8988T (cell line): Measurements from ENCODE around the gene LYZL1.
"Not testable (repeated sequence)": the region's sequence is repeated elsewhere in the genome, so short reads cannot be mapped to it uniquely, and the experiment has no call there.

Experiments used
- DNase-seq: peaks from one replicate; pipeline ENCODE4 v3.0.0; 2011

Gene LYZL1

DNA sequence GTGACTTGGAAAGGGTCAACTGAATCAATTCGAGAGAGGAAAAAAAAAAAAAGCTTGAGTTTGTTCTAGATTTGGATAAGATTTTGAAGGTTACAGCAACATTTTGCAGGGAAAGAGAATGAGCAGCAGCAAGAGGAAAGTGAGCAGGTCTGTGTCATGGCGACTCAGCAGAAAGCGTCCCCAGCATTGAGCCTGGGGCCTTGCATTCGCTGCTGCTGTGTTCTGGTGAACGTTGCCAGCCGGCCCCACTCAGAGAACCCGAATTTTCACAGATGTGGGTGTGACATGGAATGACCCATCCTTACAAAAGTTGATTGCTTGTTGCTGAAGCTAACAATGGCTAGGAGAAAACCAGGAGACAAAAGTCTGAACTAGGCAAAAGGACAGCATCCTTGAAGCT is 21.6 kb downstream of the LYZL1 start:
- DNase-seq: not testable (repeated sequence)

- no peak for DNase-seq
Measured at GRCh38 chr10:29313071-29313470, 24.2 kb downstream of the LYZL1 start.

DNA sequence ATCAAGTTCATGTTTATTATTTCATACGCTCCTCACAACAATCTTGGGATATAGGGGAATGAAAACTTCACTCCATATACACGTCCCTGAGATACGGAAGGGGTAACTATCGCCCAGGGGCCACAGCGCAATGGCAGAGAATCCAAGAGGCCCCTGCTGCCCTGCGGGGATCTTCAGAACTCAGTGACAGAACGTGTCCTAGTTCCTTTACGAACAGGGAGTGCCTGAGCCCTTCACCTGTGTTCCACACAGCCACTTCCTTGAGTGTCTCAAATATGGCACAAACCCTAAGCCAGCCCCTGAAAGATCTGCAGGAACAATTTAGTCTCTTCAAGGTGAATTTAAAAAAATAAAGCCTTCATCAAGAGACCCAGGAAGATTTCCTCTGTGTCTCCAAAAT is 25.9 kb downstream of the LYZL1 start:
- no peak for DNase-seq

DNA sequence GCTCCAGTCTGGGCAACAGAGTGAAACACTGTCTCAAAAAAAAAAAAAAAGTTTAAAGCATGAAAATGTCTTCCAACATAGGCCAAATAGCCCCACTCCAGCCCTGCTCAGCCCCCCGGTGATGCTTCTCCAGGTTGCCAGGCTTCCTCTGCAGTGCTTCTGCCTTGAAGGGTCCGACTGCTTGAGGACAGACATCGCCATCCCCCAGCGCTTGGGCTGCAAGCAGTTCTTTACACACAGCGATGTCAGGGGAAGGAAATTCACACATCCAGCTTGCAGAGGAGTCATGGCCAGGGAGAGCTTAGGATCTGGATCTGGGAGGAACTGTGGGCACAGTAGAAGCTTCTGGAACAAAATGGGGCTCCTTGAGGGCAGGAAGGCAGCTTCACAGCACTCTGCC is 26.9 kb downstream of the LYZL1 start:
- DNase-seq: no peak

GRCh38 chr10:29316308-29317026 is 27.6 kb downstream of the LYZL1 start:
- no peak for DNase-seq

GRCh38 chr10:29317027-29317420 is 28.2 kb downstream of the LYZL1 start:
- DNase-seq: no peak

DNA sequence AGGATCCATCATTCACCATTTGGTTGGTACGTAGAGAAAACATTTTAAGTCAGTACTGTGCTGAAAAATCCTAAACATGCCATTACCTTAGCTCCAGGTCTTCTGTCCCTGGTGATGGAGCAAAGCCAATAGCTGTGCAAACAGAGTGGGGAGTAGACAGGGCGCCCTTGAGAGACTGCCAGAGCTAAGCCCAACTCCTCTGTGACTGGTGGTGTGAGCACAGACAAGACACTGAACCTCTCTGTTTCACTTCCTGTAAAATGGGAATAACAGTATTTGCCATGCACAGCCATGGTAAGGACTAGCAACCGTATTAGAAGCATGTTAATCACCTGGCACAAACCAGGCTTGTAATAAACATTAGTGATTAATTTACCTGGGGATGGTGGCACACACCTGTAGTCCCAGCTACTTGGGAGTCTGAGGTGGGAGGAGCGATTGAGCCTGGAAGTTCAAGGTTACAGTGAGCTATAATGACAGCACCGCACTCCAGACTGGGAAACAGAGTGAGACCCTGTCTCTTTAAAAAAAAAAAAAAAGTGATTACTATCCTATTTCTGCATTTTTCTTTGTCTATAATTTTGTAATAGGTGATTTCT is 28.7 kb downstream of the LYZL1 start:
- no peak for DNase-seq

DNA sequence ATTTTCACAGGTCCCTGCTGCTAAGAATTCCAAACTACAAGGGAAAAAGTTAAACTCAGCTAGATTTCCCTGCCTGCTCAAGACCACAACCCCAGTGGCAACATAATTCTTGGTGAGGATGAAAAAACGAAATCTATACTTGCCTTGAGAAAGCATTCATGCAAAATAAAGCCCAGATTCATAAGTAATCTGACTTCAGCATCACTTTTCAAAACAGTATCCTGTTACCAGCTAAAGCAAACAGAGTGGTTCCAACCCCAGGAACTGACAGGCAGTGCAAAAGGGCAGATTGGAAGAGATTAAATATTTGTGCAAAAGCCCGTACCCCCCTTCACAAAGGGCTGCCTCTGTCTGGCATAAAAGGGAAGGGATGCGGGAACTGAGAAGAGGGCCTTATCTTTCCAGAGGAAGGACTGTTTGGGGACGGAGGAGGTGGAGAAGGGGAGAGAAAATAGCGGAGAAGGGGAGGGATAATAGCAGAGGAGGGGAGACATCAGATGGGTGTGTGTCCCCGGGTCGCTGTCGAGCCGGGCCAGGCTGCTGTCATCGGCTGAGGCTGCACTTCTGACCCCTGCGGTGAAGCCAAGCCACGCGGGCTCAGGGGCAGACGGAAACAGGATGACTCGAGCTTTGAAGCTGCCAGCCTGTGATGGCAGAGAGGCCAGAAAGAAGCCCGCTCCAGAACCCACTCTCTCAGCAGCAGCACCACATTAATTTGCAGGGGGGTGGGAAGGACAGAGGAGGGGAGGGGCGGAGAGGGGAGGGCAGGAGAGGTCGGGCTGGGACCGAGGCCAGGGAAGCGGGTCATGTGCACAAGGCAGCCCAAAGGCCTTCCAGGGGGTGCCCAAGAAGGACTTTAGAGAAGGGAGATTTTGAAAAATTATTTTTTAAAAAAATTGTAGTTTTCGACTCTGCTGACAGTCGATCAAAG is 29.5 kb downstream of the LYZL1 start:
- DNase-seq: not testable (repeated sequence)

- DNase-seq: no peak
Measured at GRCh38 chr10:29319205-29319781, 30.4 kb downstream of the LYZL1 start.

DNA sequence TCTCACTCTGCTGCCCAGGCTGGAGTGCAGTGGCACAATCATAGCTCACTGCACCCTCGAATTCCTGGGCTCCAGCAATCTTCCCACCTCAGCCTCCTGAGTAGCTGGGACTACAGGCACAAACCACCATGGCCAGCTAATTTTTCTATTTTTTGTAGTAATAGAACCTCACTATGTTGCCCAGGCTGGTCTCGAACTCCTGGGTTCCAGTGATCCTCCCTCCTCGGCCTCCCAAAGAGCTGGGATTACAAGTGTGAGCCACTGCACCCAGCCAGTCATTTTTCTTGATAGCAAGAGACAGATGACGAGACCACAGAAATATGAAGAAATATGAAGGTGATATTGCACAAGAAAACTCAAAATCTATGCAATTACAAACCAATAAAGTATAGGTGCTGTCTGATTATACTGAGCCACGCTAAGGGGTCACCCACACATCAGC is 31.8 kb downstream of the LYZL1 start:
- DNase-seq: not testable (repeated sequence)

GRCh38 chr10:29321656-29322055 is 32.8 kb downstream of the LYZL1 start:
- DNase-seq: no peak

GRCh38 chr10:29322918-29323317 is 34.0 kb downstream of the LYZL1 start:
- no peak for DNase-seq

GRCh38 chr10:29323367-29323766 is 34.5 kb downstream of the LYZL1 start:
- DNase-seq: no peak

DNA sequence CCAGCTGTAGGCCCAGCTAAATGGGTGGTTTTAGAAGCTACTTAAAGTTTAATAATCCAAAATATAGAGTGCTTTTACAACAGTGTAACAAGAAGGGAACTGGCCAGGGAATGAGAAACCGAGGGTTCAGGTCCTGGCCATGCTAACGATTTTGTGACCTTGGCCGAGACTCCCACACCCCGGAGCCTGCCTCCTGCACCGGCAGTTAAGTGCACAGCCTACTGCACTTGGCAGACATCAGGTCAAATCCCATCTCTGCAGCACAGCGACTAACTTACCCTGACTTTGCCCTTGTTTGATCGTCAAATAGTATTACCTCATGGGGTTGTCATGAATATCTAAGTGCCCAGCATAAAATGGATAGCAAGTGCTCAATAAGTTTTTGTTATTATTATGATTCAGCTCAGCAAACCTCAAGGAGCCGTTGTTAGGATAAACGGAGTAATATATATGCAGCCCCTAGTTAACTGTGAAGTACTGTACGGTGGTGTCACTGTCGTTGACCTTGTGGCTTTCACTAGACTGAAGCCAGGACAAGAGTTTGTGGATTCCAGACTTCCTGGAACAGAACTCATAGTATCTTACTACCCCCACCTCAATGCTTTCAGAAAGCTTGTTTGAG is 35.5 kb downstream of the LYZL1 start:
- DNase-seq: no peak

GRCh38 chr10:29326299-29326698 is 37.4 kb downstream of the LYZL1 start:
- DNase-seq: no peak

- no peak for DNase-seq
Measured at GRCh38 chr10:29326886-29327745, 38.2 kb downstream of the LYZL1 start.

DNA sequence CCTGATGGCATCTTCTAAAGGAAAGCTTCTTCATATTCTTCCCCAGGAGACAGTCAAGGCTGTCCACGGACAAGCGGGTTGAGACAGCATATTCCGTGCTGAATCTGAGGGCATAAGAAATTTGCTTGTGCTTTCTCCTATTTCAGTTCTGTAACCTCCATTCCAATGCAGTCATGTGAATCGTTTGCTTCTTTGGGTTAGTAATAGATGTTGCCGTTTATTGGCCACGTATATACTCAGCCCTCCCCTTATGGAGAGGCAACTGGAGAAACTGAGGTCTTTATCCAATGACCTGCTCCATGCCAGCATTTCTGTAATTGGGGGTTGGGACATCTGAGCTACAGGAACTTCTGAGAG is 38.9 kb downstream of the LYZL1 start:
- no peak for DNase-seq

- DNase-seq: no peak
Measured at GRCh38 chr10:29328983-29329382, 40.1 kb downstream of the LYZL1 start.

DNA sequence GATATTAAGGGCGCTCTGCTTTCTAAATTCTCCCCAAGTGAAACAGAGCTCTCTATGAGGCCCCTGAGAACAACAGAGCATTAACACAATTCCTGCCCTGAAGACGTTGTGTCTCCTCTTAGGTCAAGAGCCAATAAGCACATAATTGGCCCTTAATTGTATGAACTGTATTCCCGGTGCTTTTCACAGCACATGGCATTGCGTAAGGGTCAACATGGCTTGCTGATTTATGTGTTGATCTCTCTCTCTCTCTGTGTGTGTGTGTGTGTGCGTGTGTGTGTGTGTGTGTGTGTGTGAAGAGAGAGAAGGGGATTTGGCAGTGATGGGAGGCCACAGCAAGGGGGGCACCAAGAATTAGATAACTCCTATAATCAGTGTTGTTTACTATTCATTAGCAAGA is 40.5 kb downstream of the LYZL1 start:
- no peak for DNase-seq

DNA sequence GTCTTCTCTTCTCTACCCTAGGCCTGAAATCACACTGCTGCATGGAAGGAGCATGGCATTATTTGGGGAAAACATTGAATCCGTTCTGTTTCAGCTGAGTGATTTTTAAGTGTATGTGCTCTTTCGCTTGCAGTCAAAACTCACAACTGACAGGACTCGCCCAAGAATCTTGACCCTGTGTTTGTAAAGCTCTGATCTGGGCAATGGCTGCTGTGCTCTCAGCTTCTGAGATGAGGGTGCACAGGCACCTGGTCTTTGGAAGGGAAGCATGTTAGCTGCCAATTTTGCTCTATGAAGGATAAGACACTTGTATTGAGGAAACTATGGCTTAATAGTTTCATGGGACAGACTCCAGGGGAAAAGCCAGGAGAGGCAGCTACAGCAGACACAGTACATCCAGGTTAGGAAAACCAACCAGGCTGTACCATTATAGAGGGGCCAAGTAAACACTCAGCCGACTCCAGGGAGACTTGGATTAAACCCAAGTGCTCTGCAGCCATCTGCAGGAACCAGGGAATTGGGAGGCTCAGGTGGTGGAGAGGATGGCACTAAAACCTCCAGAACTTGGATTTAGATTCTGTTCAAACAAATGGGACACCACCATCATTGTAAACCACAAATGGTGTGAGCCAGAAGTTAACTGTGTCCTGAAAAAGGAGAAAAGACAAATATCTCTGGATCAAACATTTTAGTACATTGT is 43.3 kb downstream of the LYZL1 start:
- DNase-seq: no peak

DNA sequence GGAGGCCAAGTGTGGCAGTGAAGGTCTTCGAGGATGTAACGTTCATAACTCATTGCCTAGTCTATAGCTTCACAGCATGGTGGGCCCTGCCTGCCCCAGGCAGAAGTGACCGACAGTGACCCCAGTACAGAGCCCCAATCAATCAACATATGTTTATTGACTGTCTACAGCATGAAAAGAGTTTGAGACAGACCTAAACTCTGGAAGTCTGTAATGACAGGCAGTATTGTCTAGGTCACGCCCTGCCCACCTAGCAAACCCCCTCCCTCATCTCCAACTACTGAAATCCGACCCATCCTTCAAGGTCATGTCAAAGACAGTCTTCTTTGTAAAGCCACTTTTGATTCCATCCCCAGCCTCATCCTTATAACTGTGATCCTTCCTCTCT is 43.9 kb downstream of the LYZL1 start:
- DNase-seq: no peak
